Urothelium cell line (cell line): ENCODE results near the gene ALK.

ENCODE experiments used
- DNase-seq: peaks from one replicate; pipeline ENCODE4 v3.0.0; 2011; ENCODE audit warnings: low spot score, mixed read lengths
- FAIRE-seq: peaks from 2 replicates; lab custom pipeline; 2011; peaks lifted over from hg19 to GRCh38; lab: Jason Lieb, UNC

ALK gene

DNA sequence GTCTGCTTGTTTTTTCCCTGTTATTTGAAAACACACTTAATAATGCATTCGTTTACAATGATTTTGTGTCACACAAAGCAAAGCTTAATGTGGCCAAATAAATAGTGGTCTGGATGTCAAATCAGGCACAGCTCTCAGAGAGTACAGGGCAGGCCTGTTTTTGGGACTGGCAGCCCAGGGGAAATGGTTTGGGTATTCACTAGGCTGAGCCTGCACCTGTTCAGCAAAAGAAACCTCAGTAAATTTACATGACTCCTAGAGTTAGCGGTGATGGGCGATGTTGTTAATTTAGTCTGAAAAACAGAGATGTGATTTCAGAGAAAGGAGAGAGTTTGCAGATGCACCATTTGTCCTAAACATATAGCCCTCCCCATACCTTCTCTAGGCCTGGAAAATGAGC, 197.1 kb downstream of the ALK start:
- peak; percentile 48 for FAIRE-seq
- no peak for DNase-seq

- DNase-seq (no peak), FAIRE-seq (no peak)
Observed at GRCh38 chr2:29723255-29724001, 198.0 kb downstream of the ALK start.

GRCh38 chr2:29719639-29720038, 201.7 kb downstream of the ALK start:
- no peak for FAIRE-seq

DNA sequence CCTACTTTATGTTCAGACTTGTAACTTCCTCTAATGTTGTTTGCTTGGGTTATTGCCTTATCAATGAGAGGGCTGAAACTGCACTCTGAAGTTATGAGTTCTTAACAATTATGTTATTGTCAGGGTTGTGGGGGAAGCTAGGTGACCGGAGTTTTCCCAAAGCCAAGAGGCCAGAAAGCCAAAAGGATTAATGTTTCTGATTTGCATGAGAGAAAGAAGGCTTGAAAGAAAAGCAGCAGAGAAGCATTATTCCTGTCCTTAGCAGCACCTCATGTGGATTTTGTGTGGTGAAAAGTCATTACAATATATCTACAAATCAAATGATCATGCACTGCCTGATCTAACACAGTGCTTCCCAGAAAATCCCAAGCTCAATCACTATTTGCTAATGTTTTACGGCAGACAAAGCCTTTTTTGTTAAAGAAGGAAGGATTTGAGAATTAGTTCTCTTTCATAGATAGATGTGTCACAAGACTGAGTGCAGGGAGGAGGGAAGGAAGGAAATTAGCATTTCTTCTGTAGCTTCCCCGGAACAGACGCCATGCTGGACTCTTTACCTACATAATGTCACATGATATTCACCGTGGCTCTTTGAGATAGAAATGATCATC, 203.2 kb downstream of the ALK start:
- FAIRE-seq (no peak), DNase-seq (no peak)

More at GRCh38 chr2:29719639-29720038, 201.7 kb downstream of the ALK start:
- DNase-seq: no peak

- DNase-seq: no peak
- no peak for FAIRE-seq
Observed at GRCh38 chr2:29715655-29716054, 205.7 kb downstream of the ALK start.

DNA sequence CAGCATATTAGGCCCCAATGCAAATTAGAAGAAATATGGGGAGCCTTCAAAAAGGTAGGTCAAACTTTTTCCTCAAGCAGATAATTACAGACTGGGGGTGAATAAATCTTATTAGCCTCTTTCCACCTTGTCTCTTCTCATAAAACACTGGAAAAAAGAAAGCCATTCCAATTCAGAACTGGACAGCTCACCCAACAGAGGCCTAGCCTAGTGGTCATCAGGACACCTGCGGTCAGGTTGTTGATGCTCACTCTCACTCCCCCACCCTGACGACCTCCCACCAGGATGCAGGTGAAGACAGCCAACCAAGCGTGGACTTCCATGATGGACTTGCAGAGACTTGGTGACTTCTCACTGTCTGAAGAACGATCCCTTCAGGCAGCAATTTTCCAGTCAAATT, 207.1 kb downstream of the ALK start:
- DNase-seq (no peak), FAIRE-seq (peak; percentile 42)

- DNase-seq (no peak), FAIRE-seq (no peak)
Observed at GRCh38 chr2:29706171-29706720, 215.1 kb downstream of the ALK start.

DNA sequence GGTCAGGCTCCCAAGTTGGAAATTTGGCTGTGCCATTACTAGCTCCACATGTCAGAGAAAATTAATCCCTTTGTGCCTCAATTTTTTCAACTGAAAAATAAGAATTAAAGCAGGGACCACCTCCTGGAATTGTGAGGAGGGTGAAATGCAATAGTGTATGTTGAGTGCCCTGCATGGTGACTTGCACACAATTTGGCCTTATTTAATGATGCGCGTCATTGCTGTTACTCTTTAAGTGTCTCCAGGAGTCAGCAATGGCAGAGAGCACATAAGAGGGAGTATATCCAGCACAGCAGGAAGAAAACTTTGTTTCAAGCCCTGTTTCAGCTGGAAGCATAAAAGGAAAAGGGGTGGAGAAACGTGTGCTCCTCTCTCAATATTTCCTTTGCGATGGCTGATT, 215.8 kb downstream of the ALK start:
- DNase-seq (no peak), FAIRE-seq (no peak)

- DNase-seq (no peak), FAIRE-seq (no peak)
Observed at GRCh38 chr2:29703336-29703735, 218.1 kb downstream of the ALK start.

DNA sequence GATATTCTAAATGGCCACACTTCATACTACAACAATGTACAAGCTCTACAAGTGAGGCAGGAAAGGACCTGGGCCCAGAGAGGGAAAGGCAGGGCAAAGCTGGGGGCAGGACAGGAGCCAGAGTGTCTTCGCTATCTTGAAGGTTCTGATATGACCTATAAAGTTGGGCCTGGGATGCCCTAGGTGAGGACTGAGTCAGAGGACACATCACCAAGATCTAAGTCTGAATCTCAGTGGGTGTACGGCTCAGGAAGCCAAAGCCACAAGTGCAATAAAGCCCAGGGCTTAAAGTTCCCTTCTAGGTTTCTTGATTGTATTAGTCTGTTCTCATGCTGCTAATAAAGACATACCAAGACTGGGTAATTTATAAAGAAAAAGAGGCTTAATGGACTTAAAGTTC, 219.1 kb downstream of the ALK start:
- DNase-seq: no peak
- no peak for FAIRE-seq

DNA sequence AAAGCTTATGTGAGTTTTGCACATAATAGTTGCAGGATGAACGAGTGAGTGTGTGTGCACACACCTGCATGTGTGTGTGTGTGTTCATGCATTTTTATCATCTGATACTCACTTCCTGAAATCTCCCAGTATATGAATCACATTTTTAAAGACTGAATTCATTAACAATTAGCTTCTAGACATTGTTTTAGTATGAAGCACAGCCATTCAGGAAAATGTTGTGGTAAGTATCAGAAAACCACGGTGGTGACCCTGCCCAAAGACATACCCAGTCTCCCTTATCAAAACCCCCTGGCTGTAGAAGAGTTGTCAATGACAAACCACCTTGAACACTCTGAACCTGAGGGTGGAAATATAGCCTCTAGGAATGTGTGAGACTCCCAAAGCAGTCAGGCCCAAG, 220.8 kb downstream of the ALK start:
- FAIRE-seq (no peak), DNase-seq (peak; percentile 49)

DNA sequence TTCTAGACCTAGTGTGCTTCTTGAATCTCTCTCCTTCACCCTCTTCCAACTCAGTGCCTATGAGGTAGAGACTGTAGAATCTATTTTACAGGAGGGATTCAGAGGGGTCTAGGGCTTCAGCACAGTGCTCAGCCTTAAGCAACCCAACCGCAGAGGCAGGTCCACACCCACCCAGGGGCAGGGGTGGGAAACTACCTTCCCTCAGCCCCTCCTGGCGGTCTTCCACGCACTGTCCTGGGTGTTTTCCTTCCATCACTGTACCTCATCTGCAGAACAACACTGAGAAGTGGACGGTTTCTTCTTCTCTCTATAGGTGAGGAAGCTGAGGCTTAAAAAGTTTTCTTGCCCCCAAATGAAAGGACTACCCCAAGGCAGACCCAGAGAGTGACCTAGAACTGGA, 222.3 kb downstream of the ALK start:
- DNase-seq: no peak
- no peak for FAIRE-seq

DNA sequence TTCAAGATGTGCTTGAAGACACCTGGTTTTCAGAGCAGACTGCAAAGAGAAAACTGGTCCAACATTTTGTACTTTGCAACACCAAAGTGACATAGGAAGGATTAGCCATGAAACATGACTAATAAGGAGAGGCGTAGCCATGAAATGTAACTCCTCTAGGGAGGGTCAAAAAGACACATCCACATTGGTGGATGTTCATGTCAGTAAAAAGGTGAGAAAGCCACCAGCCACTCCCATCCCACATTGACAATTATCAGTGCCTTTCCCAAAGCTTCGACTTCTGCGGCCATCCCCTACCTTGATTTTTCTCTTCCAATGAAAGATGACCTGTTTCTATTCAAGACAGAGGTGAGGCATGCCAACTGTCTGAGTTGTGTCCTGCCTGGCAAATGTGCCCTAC, 223.2 kb downstream of the ALK start:
- DNase-seq (no peak), FAIRE-seq (no peak)

DNA sequence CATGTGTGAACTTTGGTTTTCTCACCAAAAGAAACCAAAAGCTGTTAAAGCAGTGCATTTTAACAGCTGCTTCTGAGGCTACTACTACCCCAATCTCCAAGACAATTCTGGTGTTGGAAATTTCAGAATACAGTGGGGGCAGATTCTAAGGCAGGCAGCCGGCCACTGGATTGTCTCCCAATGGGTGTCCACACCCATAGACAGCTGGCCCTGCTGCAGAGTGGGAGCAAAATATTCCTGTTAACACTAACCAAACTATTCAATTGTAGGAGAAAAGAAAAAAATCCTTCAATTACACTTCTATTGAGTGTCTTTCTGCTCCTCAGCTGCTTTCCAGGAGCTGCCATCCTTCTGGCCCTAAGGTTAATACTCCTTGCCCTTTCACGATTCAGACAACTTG, 223.7 kb downstream of the ALK start:
- FAIRE-seq: no peak

DNA sequence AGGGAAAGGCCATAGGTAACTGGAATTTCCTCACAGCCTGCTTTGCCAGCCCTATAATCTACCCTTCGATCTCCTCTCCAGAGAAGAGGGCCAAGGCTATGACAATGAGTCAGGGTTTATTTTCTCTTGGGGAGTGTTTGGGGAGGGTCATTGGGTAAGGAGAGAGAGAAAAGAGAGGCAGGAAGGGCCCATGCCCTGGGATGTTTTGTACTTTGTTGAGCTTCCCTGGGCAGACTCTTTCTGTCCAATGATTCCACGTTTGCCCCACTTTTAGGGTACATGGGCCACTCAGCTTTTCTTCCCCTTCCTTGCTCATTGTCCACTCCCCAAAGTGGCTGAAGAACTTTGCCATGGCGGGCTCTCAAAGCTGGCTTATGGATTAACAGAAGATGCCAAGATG, 224.2 kb downstream of the ALK start:
- no peak for FAIRE-seq
- DNase-seq: no peak

More for the DNA sequence above, 223.7 kb downstream of the ALK start:
- DNase-seq: no peak

DNA sequence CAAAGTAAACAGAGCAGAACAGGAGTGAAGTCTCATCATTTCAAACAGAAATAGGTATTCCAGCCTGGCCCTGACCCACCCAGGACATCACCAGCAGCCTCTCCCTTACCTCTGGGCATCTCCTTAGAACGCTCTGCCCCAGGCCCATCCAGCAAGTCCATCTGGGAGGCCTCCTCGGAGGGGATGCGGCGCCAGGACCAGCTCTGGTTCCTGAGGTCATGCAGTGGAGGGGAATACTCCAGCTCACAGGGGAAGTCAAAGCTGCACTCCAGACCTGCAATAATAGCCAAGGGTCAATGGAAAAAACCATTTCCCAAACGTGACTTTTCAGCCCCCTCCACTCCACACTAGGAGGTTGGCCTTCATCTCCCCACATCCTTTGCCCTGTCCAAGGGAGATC, 226.6 kb downstream of the ALK start:
- FAIRE-seq (no peak), DNase-seq (no peak)

- FAIRE-seq (no peak), DNase-seq (no peak)
Observed at GRCh38 chr2:29691391-29691950, 229.9 kb downstream of the ALK start.

DNA sequence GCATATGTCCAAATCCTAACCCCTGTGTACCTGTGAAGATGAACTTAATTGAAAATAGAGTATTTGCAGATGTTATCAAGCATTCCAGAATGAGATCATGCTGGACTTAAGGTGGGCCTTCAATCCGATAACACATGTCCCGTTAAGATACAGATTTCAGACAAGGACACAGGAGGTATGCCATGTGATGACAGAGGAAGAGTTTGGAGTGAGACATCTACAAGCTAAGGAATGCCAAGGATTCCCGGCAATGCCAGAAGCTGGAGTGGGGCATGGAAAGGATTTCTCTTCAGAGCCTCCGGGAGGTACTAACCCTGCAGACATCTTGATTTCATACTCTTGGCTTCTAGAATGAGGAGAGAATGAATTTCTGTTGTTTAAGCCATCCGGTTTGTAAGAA, 231.7 kb downstream of the ALK start:
- DNase-seq (no peak), FAIRE-seq (no peak)

DNA sequence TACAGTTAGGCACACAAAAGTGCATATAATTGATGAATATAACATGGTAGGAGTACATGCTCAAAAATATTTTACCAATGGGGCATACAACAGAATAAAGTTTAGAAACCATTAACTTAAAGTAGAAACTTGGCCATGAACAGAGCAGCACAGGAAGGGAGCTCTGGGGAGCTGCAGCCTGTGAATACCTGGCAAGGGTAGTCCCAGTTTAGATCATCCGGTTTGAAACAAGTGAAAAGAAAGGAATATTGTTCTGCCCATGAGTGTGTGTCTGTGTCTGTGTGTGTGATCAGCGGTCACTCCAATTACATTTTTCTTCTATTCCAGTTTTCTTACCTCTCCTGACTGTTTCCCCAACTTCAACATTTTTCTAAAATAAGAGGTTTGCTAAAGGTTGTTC, 233.0 kb downstream of the ALK start:
- DNase-seq (no peak), FAIRE-seq (no peak)

- no peak for DNase-seq
- no peak for FAIRE-seq
Observed at GRCh38 chr2:29687121-29687520, 234.3 kb downstream of the ALK start.

DNA sequence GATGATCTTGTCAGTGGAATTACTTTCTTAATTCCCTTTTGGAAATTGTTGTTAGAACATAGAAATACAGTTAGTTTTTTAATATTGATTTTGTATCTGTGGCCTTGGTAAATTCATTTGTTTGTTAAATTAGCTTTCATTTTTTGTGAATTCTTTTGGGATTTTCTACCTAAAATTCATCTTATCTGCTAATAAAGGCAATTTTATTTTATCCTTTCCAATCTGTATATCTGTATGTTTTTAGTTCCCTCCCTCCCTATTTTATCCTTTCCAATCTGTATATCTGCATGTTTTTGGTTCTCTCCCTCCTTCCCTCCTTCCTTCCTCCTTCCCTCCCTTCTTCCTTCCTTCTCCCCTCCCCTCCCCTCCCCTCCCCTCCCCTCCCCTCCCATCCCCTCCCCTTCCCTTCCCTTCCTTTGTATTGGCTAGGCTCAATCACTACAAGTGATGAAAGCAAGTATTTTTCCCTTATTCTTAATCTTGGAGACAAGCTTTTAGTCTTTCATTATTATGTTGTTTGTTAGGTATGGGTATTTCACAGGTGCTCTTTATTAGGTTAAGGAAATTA, 244.4 kb downstream of the ALK start:
- FAIRE-seq: no peak
- DNase-seq: no peak

GRCh38 chr2:29664578-29664977, 256.8 kb downstream of the ALK start:
- no peak for FAIRE-seq

More at GRCh38 chr2:29664578-29664977, 256.8 kb downstream of the ALK start:
- no peak for DNase-seq
